GM18907 (cell line): Measurements from ENCODE around the gene FMO2.

Source experiments
- ATAC-seq: cut with Tn5 transposase; IDR thresholded peaks from one replicate; pipeline ENCODE4 v1.9.1; 2021; ENCODE audit warnings: mild to moderate bottlenecking, moderate library complexity; ENCODE audit not compliant: unreplicated experiment

The FMO2 gene

DNA sequence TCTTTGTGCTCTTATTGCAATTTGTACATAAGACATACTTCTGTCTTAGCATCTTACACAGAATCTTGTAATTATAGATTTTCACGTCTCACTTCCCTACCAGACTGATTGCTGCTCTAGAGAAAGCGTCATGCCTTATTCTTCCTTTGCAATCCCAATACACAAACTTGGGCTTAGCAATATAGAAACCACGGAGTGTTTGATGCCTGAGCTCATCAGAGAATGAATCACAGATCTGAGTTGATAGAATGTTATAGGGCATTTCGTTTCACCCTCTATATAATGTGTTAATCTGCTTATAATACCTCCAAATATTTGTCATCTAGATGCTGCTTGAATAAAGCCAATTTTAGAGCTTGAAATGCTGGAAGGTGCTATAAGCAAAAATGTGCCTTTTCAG is 69.8 kb downstream of the FMO2 start:
- no peak for ATAC-seq

DNA sequence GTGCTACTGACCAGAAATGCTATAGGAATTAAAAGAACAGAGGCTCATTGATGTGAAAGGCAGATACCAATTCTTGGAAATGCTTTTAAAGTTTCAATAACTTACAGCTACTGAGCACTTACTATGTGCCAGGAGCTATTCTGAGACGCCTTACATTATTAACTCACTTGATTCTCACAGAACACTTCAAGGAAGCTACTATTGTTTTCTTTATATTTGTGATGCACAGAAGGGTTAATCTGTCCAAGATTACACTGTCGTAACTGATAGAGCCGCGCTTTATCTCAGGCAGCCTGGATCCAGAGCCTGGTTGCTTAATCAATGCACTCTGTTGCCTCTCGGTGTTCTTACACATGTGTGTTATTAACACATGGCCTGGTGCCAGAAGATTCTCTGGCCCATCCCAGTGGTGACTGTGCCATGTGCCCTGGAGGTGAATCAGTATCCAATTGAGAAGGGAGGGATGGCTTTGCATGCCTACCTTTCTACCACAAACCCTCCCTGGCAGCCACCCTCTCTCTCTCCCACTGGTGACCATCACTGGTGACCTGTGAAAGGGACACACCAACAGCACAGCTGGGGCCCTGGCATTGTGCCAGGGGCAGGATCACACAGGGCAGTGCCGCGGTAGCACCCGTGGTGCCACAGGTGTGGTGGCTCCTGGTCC is 72.0 kb downstream of the FMO2 start:
- ATAC-seq, result no peak

DNA sequence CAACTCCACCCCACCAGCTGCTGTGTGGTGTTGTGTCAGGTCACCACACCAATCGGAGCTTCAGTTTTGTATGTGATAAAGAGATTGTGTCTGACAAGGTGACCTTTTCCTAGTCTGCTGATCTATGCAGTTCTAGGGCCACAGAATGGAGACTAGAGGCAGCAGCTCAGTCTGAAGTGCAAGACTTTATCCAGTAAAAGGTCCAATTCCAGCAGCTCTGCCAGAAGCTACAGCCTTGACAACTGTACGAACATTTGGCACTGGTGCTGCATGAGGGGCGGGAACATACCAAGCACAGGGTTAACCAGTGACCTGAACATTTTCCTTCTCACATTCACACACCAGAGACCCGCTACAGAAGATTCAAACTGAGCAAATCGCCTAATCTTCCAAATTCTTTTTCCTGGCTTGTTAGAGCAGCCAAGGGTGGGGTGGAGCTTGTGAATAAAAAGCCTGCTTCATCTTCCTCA is 72.5 kb downstream of the FMO2 start:
- ATAC-seq, result no peak

DNA sequence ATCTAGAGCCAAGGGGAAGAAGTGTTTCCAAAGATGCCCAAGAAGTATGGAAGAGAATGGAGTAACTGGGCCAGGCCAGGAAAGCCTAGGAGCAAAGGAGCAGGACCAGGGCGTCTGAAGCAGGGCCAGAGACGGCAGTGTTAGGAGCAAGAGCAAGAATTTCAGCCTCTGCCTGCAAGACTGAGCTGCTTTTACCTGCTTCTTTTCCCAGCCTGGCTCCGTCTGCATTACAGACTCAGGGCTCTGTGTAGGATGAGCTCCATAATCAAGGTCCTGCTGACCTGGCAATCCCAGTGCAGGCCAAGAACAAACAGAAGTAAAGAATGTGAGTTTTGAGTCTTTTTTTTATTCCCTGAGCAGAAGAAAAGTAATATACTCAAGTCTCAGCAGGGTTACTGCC is 73.3 kb downstream of the FMO2 start:
- ATAC-seq, result no peak

DNA sequence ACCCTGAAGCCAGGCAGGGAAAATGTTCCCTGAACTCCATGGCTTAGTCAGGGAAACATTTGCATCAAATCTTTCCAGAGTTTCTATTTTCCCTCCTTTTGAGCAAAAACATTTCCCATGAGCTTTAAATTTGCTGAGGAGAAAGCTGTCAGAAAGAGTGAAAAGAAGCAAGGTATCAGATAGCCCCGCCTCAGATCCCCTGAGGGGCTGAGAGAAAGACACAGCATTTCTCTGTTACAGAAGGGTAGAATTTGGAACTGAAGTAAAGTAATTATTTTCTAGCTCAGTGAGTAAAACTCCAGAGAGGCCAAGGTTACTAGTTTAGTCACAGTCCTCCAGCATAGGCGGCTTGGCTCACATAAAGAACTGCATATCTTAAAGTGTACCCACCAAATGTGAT is 73.8 kb downstream of the FMO2 start:
- no peak for ATAC-seq
